ENCODE results near the gene ARPC2. TPM values are rescaled to one million over a fixed set of nuclear protein-coding genes. Genes with fewer than 3 reads are reported as not detected.
A peak's percentile ranks its signal among the peaks of the same experiment; 100 is the strongest.

ARPC2 gene
- total RNA-seq, 1 donor from 2014 or later = 383 TPM

- peak; percentile 76 for ATAC-seq
Measured at GRCh38 chr2:218217360-218218267, 625 bp downstream of the ARPC2 start.

GRCh38 chr2:218218268-218219185 is 1.5 kb downstream of the ARPC2 start:
- ATAC-seq = peak; percentile 73

GRCh38 chr2:218219934-218220333 is 2.9 kb downstream of the ARPC2 start:
- no peak for ATAC-seq

GRCh38 chr2:218221000-218221399 is 4.0 kb downstream of the ARPC2 start:
- ATAC-seq = no peak

GRCh38 chr2:218223046-218223445 is 6.1 kb downstream of the ARPC2 start:
- ATAC-seq = peak; percentile 45

GRCh38 chr2:218224186-218224585 is 7.2 kb downstream of the ARPC2 start:
- ATAC-seq = no peak

- ATAC-seq = no peak
Measured at GRCh38 chr2:218226903-218227302, 9.9 kb downstream of the ARPC2 start.

GRCh38 chr2:218228366-218229090 is 11.5 kb downstream of the ARPC2 start:
- ATAC-seq = no peak

- ATAC-seq = peak; percentile 87
Measured at GRCh38 chr2:218229239-218229638, 12.2 kb downstream of the ARPC2 start.

- ATAC-seq = peak; percentile 74
Measured at GRCh38 chr2:218229851-218230250, 12.9 kb downstream of the ARPC2 start.

- peak; percentile 70 for ATAC-seq
Measured at GRCh38 chr2:218230882-218231281, 13.9 kb downstream of the ARPC2 start.

GRCh38 chr2:218233543-218233942 is 16.6 kb downstream of the ARPC2 start:
- ATAC-seq = no peak

GRCh38 chr2:218234521-218234920 is 17.5 kb downstream of the ARPC2 start:
- no peak for ATAC-seq

- no peak for ATAC-seq
Measured at GRCh38 chr2:218235017-218235416, 18.0 kb downstream of the ARPC2 start.

GRCh38 chr2:218236829-218237228 is 19.8 kb downstream of the ARPC2 start:
- ATAC-seq = no peak

- ATAC-seq = no peak
Measured at GRCh38 chr2:218238887-218239286, 21.9 kb downstream of the ARPC2 start.

- no peak for ATAC-seq
Measured at GRCh38 chr2:218244204-218244603, 27.2 kb downstream of the ARPC2 start.

GRCh38 chr2:218244665-218245064 is 27.7 kb downstream of the ARPC2 start:
- peak; percentile 39 for ATAC-seq

- ATAC-seq = no peak
Measured at GRCh38 chr2:218245214-218245613, 28.2 kb downstream of the ARPC2 start.

GRCh38 chr2:218249691-218250090 is 32.7 kb downstream of the ARPC2 start:
- no peak for ATAC-seq

GRCh38 chr2:218252509-218253231 is 35.7 kb downstream of the ARPC2 start:
- ATAC-seq = no peak

GRCh38 chr2:218253232-218253625 is 36.2 kb downstream of the ARPC2 start:
- ATAC-seq = no peak

Data from esophagus mucosa (tissue), 1 donor.